HG02642 (cell line): ENCODE data around the gene PRSS38.

Experiments used
- ATAC-seq: cut with Tn5 transposase; IDR thresholded peaks from one replicate; pipeline ENCODE4 v1.9.1; 2021; ENCODE audit warnings: mild to moderate bottlenecking; ENCODE audit not compliant: unreplicated experiment, poor library complexity

PRSS38 gene

DNA sequence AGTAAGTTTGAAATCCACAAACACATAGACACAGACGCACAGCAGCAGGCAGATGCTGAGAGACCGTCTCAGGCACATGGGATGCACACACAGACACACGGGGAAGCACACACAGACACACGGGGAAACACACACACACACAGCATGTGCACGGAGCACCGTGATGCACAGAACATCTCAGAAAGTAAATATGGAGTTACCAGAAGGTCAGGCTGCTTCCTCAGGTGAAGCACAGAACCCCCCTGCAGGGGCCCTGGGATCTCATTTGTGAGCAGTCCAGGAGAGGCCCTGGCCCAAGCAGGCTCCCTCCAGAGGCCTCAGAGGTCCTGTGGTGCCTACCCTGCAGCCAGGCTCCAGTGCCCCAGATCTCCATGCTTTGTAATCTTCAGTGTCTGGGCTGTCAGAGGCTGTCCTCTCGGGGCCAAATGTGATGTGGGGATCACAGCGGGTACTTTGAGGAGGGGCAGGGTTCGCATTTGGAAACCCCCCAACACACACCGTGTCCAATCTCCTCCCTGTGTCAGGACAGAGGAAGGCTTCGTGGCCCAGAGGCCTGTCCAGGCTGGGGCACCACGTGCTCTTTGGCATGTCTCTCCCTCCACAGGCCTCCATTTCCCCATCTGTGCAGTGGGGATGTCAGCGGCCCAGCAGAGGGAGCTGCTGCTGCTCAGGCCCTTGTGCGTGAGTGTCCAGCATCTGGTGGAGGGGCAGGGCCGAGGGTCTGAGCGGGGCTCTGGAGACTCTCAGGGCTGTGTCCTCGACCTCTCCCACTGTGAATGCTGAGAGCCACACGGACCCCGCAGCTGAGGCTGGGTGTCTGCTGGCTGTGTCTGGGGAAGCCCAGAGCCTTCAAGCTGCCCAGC lies 23.0 kb upstream of the PRSS38 start:
- ATAC-seq, result no peak

DNA sequence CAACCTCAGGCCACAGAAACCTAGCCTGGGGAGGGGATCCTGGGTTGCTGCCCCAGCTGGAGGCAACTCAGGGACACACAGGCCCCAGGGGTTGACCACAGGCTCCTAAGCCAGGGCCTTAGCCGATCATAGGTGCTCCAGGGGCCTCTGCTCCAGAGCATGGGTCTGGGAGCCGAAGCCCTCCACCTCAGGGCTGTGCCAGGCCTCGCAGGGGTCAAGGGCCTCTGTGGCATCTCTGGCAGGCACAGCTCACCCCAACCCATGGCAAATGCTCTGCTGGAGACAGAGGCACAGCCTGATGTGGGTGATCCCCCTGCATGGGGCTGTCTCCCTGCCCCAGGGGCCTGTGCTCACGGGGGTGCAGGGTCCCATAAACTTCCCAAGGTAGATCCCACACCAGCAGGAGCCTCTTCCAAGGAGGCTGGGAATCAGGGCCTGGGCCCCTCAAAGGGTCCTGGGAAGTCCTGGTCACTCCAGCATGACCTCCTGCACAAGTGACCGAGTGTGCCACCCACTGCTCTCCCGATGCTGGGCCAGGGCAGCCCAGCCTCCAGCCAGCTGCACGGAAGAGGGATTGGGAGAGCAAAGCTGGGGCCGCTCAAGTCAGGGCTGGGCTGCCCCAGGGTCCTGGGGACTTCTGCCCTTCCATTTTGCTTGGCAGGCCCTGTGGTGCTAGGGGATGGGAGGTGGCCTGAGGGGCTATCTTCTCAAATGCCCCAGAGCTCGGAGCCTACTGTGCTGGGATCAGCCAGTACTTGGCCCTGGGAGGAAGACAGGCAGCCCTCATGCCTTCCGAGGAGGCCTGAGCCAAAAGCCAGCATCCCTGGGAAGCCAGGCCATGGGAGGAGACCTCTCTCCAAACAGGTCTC lies 22.2 kb upstream of the PRSS38 start:
- no peak for ATAC-seq

DNA sequence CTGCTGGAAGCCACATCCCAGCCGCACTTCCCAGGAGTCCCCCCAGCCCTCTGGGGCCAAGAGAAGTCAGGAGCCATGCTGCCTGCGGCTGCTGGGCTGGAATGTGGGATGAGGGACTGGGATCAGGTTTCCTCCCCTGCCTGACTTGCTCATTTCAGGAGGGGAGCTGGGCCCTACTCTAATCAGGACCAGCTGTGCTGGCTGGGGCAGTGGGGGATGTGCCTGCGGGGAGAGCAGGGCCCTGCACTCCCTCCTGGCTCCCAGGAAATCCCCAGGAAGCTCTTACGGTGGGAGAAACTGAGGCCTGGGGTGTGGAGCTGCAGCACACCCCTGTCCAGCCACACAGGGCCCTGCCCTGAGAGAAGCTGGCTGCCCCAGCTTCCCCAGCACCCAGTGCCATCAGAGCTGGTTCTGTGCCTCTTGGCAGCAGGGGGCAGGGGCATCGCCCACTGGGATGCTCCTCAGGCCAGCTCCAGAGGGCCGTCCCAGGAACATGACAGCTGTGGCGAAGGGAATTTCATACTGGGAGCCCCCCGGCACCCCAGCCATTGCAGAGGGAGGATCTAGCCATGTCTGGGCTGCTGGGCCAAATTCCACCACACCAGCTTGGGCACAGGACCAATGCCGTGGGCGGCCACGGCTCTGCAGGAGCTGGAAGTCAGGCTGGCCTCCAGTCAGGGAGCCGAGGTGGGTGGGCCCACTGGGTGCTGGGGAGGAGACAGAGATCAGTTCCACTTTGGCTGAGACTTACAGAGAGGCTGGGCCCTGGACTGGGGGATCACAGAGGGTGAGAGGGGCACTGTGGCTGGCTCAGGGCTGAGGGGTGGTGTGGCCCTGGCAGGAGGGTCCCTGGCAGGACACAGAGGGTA lies 21.3 kb upstream of the PRSS38 start:
- ATAC-seq, result no peak

DNA sequence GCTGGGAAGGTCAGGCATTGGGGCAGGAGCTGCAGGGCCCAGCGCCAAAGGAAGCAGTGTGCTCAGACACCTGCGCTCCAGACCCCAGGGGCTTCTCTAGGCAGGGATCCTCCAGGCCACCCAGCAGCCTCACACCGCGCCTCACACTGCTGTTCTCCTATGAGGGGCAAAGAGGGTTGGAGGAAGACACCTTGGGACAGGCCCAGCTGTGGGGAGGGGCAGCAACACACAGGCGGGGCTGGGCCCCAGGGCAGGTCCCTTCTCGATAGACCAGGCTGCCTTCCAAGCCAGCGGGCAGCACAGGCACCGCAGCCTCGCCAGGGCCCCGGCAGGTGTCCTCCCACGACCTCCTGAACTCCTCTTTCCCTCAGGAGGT lies 20.7 kb upstream of the PRSS38 start:
- no peak for ATAC-seq

DNA sequence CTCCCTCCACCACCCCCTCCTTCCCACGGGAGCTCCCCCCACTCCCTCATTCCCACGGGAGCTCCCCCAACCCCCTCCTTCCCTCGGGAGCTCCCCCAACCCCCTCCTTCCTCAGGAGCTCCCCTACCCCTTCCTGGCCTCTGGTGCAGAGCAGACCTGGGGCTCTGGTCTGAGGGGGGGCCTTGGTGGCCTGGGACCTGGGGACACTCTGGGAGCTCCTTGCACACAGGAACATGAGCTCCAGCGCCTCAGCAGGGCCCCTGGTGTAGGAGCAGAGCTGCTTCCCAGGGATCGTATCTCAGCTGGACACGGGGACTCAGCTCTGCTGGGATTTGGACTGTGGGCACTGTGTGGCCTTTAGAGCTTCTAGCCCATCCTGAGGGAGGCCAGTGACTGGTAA lies 19.7 kb upstream of the PRSS38 start:
- ATAC-seq, result no peak

DNA sequence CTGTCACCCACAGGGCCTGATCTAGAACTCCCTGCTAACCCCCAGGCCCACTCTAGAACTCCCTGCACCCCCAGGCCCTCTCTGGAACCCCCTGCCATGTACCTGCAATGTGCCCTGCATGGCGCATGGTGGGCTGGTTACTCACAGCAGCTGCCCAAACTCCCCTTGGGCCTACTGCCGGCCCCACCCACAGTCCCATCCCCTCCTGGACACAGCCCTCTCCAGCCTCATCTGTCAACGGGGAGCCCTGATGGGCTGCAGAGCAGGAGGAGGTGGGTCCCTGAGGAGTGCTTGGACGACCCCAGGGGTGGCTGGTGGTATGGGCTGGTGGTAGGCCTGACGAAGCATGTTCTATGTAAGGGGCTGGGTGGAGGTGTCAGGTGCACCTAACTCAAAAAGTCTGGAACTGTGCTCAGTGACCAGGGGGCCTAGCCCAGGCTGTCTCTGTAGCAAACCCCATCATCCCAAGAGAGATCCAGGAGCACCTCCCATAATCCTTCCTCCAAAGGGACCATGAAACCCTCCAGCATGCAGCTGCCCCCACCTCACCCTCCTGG lies 19.0 kb upstream of the PRSS38 start:
- ATAC-seq, result no peak

DNA sequence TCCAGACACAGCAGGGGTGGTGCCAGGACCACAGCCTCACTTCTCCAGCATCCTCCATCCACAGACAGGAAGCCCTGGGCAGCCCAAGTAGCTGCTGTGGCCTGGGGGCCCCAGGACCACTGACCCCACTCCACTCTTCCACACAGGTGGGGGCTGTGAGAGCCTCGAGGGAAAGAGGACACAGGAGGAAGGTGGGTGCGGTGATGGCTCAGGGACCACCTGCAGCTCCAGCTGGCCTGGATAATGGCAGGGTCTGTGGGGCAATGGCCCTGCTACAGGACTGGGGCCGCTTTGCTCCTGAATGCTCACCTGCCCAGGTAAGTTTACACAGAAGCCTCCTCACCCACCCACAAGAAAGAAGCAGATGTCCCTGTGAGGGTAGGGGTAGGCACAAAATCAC lies 18.3 kb upstream of the PRSS38 start:
- ATAC-seq, result no peak

DNA sequence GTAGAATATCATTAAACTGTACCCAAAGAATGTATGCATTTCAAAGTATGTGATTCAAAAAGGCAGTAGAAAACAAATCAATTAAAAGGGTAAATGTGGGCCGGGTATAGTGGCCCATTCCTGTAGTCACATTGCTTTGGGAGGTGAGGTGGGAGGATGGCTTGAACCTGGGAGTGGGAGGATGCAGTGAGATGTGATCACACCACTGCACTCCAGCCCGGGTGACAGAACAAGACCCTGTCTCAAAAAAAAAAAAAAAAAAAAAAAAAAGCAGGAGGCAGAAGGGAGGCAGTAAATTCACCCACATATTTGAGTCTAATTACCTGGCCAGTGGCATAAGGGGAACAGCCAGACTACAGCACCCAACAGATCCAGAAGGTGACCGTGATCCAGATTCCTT lies 17.9 kb upstream of the PRSS38 start:
- no peak for ATAC-seq

DNA sequence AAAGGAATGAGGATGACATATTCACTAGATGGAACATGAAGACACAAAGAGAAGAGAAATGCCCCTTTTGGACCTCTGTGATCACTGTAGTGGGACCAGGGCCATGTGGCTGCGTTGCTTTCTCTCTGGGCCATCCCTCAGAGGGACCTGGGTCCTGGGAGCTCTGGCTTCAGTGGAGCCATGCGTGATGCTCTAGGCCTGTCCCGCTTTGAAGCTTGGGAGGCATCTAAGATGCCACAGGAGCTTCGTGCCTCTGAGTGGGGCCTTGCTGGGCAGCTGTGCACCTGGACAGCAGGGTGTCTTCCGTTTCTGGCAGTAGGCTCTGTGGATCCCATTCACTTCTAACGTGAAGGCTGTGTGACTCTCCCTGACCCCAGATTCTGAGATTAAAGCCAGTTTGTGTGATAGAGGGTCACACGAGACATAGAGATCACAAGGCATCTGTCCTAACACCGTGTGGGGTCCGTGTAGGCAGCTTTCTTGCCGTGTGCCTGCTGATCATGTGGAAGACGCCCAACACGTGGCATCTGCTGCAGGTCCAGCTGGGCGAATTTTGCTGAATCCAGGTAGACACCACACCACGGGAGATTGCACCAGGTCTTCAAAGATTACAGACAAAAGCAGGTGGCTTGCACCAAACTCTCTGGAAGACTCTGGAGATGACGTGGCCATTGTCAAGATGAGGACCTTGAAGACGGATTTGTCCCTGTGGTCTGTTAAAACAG lies 17.2 kb upstream of the PRSS38 start:
- no peak for ATAC-seq

DNA sequence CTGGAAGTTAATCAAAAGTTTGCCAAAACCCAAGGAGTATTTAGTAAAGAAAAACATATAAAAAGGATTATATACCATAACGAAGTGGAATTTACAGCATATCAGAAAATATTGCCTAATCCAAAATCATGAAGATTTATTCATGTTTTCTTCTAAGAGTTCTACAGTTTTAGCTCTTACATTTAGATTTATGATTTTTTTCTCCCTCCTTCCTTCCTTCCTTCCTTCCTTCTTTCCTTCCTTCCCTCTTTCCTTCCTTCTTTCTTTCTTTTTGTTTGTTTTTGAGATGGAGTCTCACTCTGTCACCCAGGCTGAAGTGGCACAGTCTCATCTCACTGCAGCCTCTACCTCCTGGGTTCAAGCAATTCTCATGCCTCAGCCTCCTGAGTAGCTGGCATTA lies 15.7 kb upstream of the PRSS38 start:
- ATAC-seq, result no peak

DNA sequence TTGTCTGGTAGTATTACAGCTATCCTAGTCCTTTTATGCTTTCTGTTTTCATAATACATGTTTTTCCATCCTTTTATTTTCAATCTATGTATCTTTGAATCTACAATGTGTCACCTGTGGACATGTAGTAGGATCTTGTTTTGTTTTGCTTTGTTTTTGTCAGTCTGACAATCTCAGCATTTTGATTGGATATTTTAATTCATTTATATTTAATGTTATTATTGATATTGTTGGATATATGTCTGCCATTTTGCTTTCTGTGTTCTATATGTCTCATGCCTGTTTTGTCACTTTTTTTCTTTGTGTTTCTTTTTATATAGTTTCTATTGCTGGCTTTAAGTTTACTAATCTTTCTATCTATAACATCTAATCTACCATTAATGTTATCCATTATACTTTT lies 11.5 kb upstream of the PRSS38 start:
- no peak for ATAC-seq

DNA sequence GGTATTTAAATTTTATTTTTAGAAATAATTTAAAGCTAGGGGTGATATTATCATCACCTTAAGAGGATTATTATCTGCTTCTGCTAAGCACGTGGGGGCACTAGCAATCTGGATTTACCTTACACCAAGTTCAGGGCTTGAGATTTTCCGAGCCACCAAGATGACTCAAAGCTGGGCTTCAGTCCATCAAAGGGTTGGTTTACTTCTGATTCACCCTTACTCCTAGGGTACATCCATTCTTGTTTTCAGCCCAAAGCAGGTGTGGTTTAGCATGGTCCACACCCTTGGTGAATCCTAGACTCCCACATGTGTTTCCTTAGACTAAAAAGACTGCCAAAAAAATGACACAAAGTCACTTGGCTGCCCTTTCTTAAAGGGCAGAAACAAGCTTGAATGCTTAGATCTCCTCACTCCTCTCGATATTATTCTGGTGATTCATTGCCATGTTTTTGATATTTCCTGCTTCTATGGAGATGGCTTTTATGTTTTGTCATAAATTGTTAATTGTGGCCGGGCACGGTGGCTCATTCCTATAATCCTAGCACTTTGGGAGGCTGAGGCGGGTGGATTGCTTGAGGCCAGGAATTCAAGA lies 9.8 kb upstream of the PRSS38 start:
- ATAC-seq, result no peak

DNA sequence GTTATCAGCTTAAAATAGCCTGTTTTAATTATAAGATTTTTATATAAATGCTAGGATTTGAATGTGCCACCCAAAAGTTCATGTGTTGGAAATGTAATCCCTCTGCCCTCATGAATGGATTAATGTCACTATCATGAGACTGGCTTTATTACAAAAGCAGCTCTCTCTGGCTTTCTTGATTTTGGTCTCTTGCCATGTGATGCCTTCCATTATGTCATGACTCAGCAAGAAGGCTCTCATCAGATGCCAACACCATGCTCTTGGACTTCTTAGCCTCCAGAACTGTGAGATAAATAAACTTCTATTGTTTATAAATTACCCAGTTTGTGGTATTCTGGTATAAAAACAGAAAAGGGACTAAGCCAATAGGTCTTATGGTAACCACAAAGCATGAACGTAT lies 6.9 kb upstream of the PRSS38 start:
- ATAC-seq, result no peak

DNA sequence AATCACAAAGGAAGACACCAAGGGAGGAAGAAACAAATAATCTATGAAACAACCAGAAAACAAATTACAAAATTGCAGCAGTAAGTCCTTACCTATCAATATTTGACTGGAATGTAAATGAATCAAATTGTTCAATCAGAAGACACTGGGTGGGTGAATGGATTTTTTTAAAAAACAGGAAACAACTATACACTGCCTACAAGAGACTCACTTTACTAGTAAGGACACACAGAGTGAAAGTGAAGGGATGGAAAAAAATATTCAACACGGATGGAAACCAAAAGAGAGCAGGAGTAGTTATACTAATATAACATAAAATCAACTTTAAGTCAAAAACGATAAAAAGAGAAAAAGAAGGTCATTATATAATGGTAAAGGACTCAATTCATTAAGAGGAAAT lies 6.4 kb upstream of the PRSS38 start:
- ATAC-seq, result no peak

DNA sequence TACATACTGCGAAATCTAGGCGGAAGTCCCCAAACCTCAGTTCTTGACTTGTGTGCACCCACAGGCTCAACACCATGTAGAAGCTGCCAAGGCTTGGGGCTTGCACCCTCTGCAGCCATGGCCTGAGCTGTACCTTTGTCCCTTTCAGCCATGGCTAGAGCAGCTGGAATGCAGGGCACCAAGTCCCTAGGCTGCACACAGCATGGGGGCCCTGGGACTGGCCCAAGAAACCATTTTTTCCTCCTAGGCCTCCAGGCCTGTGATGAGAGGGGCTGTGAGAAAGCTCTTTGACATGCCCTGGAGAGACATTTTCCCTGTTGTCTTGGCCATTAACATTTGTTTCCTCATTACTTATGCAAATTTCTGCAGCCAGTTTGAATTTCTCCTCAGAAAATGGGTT lies 1.5 kb upstream of the PRSS38 start:
- ATAC-seq, result no peak

DNA sequence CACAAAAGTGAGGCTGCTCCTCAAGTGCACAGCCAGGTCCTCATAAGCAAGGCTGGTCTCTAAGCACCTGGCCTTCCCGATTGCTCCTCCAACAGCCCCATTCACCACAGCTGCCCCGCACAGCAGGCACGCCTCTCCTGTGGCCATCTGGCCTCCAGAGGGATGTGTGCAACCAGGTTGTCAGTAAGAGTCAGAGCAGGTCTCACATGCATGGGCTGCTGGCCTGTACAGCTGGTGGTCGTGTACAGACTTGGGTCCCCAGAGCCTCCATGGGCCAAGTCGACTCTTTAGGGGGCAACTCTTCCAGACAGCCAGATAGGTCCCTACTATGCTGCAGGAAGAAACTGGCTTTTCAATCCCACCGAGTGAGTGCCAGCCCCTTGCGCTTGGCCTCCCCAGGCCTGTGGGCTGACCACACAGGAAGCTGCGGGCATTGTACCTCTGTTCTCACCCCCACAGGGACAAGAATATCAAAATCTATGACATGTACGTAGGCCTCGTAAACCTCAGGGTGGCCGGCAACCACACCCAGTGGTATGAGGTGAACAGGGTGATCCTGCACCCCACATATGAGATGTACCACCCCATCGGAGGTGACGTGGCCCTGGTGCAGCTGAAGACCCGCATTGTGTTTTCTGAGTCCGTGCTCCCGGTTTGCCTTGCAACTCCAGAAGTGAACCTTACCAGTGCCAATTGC lies 1.4 kb downstream of the PRSS38 start:
- ATAC-seq, result no peak

DNA sequence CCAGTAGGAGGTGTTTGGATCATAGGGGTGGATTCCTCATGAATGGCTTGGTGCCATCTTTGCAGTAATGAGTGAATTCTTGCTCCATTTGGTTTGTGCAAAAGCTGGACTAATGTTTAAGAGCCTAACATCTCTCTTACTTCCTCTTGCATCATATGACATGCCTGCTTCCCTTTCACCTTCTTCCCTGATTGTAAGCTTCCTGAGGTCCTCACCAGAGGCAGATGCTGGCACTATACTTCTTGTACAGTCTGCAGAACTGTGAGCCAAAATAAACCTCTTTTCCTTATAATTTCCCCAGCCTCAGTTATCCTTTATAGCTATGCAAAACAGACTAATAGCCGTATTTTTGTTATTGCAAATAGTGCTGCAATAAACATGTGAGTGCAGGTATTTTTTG lies 8.1 kb downstream of the PRSS38 start:
- ATAC-seq, result no peak

DNA sequence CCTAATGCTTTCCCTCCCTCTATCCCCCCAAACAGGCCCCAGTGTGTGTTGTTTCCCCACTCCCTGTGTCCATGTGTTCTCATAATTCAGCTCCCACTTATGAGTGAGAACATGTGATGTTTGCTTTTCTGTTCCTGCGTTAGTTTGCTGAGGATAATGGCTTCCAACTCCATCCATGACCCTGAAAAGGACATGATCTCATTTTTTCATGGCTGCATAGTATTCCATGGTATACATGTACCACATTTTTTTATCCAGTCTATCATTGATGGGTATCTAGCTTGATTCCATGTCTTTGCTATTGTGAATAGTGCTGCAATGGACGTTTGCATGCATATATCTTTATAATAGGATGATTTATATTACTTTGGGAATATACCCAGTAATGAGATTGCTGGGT lies 8.7 kb downstream of the PRSS38 start:
- no peak for ATAC-seq

DNA sequence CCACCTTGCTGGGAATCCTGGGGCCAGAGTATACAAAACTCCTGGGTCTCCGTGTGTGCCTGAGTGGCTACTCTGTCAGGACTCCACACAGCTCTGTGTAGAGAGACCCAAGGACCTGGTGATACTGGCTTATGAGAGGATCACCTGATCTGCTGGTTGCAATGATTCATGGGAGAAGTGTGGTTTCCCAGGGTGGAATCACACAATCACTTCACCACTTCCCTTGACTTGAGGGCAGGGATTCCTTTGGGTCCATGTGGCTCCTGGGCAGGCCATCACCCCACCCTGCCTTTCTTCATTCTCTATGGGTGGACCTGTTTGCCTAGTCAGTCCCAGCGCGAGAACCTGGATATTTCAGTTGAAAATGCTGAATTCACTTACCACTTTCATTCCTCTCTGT lies 13.3 kb downstream of the PRSS38 start:
- ATAC-seq, result no peak
